ENCODE data around the gene CAP2. TPM values are rescaled to one million over a fixed set of nuclear protein-coding genes. Genes with fewer than 3 reads are reported as not detected.
"Not testable (repeated sequence)": the region's sequence is repeated elsewhere in the genome, so short reads cannot be mapped to it uniquely, and the experiment has no call there.

CAP2 gene
- total RNA-seq, 4 donors from 2014 or later = 4.8 to 10.1 (median 7.8) TPM

- Histone ChIP-seq H3K27me3 (no peaks in the 10 kb centered on the region), H3K36me3 (no peaks in the 10 kb centered on the region), H3K9me3 (no peaks in the 10 kb centered on the region), H3K27ac (no peak overlapping the region), H3K4me1 (peaks cover 0 to 10% (median 0%) of the 10 kb centered on the region in 4 donors), H3K4me3 (no peak overlapping the region)
- no peak for DNase-seq
- 93 to 100% methylated on average over 3 to 7 of the region's 7 CpGs for WGBS, 2 donors (ENCODE audit: low coverage in 1 of 2)
- intact Hi-C loops (cut with DNase I; ENCODE audit: low total_unique reads) = no loop called here
- TF ChIP-seq POLR2A (IDR thresholded peaks at IDR 0.05) (no peak), POLR2AphosphoS5 (IDR thresholded peaks at IDR 0.05) (no peak), EP300 (IDR thresholded peaks at IDR 0.05; ENCODE audit: low read depth) (no peak), CTCF (IDR thresholded peaks at IDR 0.05) (no peak)
- in situ Hi-C loops (cut with MboI; ENCODE audit: low pct_ligation_motif_present in 1 of 4, low pct_unique_long_range_greater_than_20kb in 1 of 4, low sequenced_read_pairs in 3 of 4) = no loop called here
These were observed 28.0 kb downstream of the CAP2 start for GRCh38 chr6:17421406-17421805.

DNA sequence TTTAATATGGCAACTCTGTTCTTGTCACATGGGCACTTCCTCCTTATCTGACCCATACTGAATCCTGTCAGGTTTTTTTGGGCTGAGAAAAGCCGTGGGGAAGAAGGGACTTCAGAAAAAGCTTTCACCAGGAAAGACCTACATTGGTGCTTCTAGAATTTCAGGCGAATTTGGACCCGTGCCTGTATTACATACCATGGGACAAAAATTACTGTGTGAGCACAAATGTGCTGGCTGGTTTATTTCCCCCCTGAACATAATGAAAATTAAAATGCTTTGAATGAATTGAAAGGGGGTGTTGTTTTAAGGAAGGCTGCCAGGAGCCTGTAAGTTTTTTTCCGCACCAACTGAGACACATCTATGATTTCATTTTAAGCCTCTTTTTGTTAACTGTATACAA, 29.6 kb downstream of the CAP2 start:
- H3K36me3 ChIP-seq = no peaks in the 10 kb centered on the region
- WGBS, 2 donors (ENCODE audit: low coverage in 1 of 2) = 81 to 92% methylated on average over 4 of the region's 4 CpGs
- in situ Hi-C loops (cut with MboI; ENCODE audit: low pct_ligation_motif_present in 1 of 4, low pct_unique_long_range_greater_than_20kb in 1 of 4, low sequenced_read_pairs in 3 of 4) = no loop called here
- H3K27ac ChIP-seq = no peak overlapping the region
- no peak for TF ChIP-seq EP300 (IDR thresholded peaks at IDR 0.05; ENCODE audit: low read depth)
- TF ChIP-seq CTCF (IDR thresholded peaks at IDR 0.05) = no peak
- TF ChIP-seq POLR2A (IDR thresholded peaks at IDR 0.05) = no peak
- no peak for TF ChIP-seq POLR2AphosphoS5 (IDR thresholded peaks at IDR 0.05)
- intact Hi-C loops (cut with DNase I; ENCODE audit: low total_unique reads) = no loop called here
- H3K27me3 ChIP-seq = no peaks in the 10 kb centered on the region
- peaks cover 0 to 3% (median 0%) of the 10 kb centered on the region in 4 donors for H3K4me1 ChIP-seq
- DNase-seq = no peak
- H3K4me3 ChIP-seq = no peak overlapping the region
- no peaks in the 10 kb centered on the region for H3K9me3 ChIP-seq

DNA sequence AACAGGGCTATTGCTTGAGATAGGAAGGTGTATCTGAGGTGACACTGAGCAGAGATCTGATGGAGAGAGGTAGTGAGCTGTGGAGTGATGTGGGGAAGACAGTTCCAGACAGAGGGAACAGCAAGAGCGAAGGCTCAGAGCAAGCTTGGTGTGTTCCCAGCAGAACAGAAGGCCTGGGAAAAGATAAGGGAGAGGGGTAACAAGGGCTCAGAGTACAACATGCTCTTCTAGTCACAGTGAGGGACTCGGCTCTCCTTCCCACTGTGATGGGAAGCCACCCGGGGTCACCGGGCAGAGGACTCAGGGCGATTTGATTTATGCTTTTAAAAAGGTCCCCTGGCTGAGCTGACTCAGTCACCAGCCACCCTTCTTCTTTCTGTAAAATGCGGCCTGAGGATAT, 33.7 kb downstream of the CAP2 start:
- no peak overlapping the region for H3K4me3 ChIP-seq
- in situ Hi-C loops (cut with MboI; ENCODE audit: low pct_ligation_motif_present in 1 of 4, low pct_unique_long_range_greater_than_20kb in 1 of 4, low sequenced_read_pairs in 3 of 4) (no loop called here), intact Hi-C loops (cut with DNase I; ENCODE audit: low total_unique reads) (no loop called here)
- H3K36me3 ChIP-seq = no peaks in the 10 kb centered on the region
- peaks cover 0 to 9% (median 0%) of the 10 kb centered on the region in 4 donors for H3K4me1 ChIP-seq
- no peaks in the 10 kb centered on the region for H3K27me3 ChIP-seq
- no peak for DNase-seq
- TF ChIP-seq CTCF (IDR thresholded peaks at IDR 0.05) (no peak), EP300 (IDR thresholded peaks at IDR 0.05; ENCODE audit: low read depth) (no peak), POLR2AphosphoS5 (IDR thresholded peaks at IDR 0.05) (no peak), POLR2A (IDR thresholded peaks at IDR 0.05) (no peak)
- H3K9me3 ChIP-seq = no peaks in the 10 kb centered on the region
- no peak overlapping the region for H3K27ac ChIP-seq
- 86 to 89% methylated on average over 5 to 6 of the region's 6 CpGs for WGBS, 2 donors (ENCODE audit: low coverage in 1 of 2)

GRCh38 chr6:17427617-17428016, 34.2 kb downstream of the CAP2 start:
- TF ChIP-seq POLR2AphosphoS5 (IDR thresholded peaks at IDR 0.05) (no peak), POLR2A (IDR thresholded peaks at IDR 0.05) (no peak), EP300 (IDR thresholded peaks at IDR 0.05; ENCODE audit: low read depth) (no peak), CTCF (IDR thresholded peaks at IDR 0.05) (no peak)
- Histone ChIP-seq H3K36me3 (no peaks in the 10 kb centered on the region), H3K9me3 (no peaks in the 10 kb centered on the region), H3K27me3 (no peaks in the 10 kb centered on the region), H3K27ac (no peak overlapping the region), H3K4me3 (no peak overlapping the region), H3K4me1 (peaks cover 0 to 12% (median 0%) of the 10 kb centered on the region in 4 donors)
- in situ Hi-C loops (cut with MboI; ENCODE audit: low pct_ligation_motif_present in 1 of 4, low pct_unique_long_range_greater_than_20kb in 1 of 4, low sequenced_read_pairs in 3 of 4) (no loop called here), intact Hi-C loops (cut with DNase I; ENCODE audit: low total_unique reads) (no loop called here)
- WGBS, 2 donors (ENCODE audit: low coverage in 1 of 2) = 68 to 84% methylated on average over 2 of the region's 2 CpGs
- no peak for DNase-seq

- in situ Hi-C loops (cut with MboI; ENCODE audit: low pct_ligation_motif_present in 1 of 4, low pct_unique_long_range_greater_than_20kb in 1 of 4, low sequenced_read_pairs in 3 of 4); DNase-seq; H3K4me3 ChIP-seq; H3K36me3 ChIP-seq; intact Hi-C loops (cut with DNase I; ENCODE audit: low total_unique reads); H3K27me3 ChIP-seq; H3K9me3 ChIP-seq: not testable (repeated sequence)
- Histone ChIP-seq H3K4me1 (peaks cover 0 to 12% (median 0%) of the 10 kb centered on the region in 4 donors), H3K27ac (peak overlapping the region in 1 of 4 donors; percentile 20)
- 93% methylated on average over 3 to 5 of the region's 5 CpGs for WGBS, 2 donors (ENCODE audit: low coverage in 1 of 2)
These were observed 35.3 kb downstream of the CAP2 start for GRCh38 chr6:17428595-17429120.

All from transverse colon (tissue), 4 donors.